ENCODE data around the gene PKDCC. TPM values are rescaled to one million over a fixed set of nuclear protein-coding genes. Genes with fewer than 3 reads are reported as not detected.

PKDCC gene
- total RNA-seq, 1 experiment from 2014 or later: 82.2 TPM

GRCh38 chr2:42104621-42105020 is 56.8 kb downstream of the PKDCC start:
- Histone ChIP-seq H3K9me3 (ENCODE audit: low read depth, low read length, poor library complexity, severe bottlenecking) (no peaks in the 10 kb centered on the region), H3K27ac (ENCODE audit: low read depth, low read length, poor library complexity, severe bottlenecking) (no peak overlapping the region), H3K27me3 (replicated peaks; ENCODE audit: insufficient read depth, low read depth, low read length, poor library complexity) (no peaks in the 10 kb centered on the region), H3K4me3 (ENCODE audit: low read depth, low read length, poor library complexity, severe bottlenecking) (no peak overlapping the region), H3K4me1 (ENCODE audit: insufficient read depth, low read length, poor library complexity, severe bottlenecking) (peaks cover 34% of the 10 kb centered on the region), H3K36me3 (ENCODE audit: insufficient read depth, low read length, poor library complexity, severe bottlenecking) (no peaks in the 10 kb centered on the region)
- no peak for DNase-seq (ENCODE audit: low spot score)
- no peak for TF ChIP-seq EZH2 (IDR thresholded peaks at IDR 0.05; ENCODE audit: borderline replicate concordance, low read depth, low read length, poor library complexity, severe bottlenecking)
- TF ChIP-seq, protein P1, sequence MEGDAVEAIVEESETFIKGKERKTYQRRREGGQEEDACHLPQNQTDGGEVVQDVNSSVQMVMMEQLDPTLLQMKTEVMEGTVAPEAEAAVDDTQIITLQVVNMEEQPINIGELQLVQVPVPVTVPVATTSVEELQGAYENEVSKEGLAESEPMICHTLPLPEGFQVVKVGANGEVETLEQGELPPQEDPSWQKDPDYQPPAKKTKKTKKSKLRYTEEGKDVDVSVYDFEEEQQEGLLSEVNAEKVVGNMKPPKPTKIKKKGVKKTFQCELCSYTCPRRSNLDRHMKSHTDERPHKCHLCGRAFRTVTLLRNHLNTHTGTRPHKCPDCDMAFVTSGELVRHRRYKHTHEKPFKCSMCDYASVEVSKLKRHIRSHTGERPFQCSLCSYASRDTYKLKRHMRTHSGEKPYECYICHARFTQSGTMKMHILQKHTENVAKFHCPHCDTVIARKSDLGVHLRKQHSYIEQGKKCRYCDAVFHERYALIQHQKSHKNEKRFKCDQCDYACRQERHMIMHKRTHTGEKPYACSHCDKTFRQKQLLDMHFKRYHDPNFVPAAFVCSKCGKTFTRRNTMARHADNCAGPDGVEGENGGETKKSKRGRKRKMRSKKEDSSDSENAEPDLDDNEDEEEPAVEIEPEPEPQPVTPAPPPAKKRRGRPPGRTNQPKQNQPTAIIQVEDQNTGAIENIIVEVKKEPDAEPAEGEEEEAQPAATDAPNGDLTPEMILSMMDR (conservative IDR thresholded peaks at IDR 0.05; ENCODE audit: low read depth, low read length): no peak
- no TSS peak for BruUV-seq (replicated peaks)
- ChIA-PET CTCF (no interaction called here), POLR2A (ENCODE audit: low non-redundant PET) (no interaction called here)
- intact Hi-C loops (cut with micrococcal nuclease; ENCODE audit: unreplicated experiment): no loop called here

DNA sequence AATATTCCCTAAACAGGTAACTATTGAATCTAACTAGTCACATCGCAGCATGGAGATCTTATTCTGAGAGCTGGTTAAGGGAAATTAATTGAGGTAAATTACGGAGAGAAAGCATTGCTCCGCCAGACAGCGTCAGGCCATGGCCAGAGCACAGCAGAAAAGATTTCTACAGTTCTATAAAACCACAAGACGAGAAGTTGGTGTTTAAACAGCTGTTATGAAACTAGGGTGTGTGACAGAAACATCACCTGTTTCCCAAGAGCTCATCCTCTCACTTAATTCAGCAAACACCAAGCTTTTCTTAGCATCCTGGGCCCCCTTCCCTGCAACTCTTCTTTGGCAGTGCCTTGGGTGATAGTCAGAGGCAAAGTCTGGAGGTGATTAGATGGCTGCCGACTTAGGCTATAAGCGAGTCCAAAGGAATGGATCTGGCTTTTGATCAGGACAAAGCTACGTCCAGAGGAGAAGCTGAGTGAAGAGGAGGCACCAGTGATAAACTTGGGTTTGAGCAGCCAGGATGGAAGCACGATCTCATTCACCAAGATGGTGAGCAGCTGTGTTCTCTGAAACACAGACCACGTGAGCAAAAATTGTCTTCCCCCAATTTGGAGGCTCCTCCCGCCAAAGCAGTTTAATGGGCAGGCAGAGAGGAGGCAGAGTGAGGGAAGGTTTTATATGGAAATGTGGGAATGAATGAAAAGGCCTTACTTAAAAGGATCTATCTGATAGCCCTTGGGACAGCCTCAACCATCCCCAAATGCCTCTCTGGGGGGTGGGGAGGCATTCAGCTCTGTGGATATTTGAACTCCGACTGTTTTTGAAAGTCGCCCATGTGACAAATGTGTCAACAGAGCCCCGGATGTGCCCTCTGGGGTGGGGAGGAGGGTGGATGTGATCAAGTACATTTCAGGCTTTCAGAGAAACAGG is 57.8 kb downstream of the PKDCC start:
- DNase-seq (ENCODE audit: low spot score): peak; percentile 85
- Histone ChIP-seq H3K4me3 (ENCODE audit: low read depth, low read length, poor library complexity, severe bottlenecking) (no peak overlapping the region), H3K9me3 (ENCODE audit: low read depth, low read length, poor library complexity, severe bottlenecking) (no peaks in the 10 kb centered on the region), H3K36me3 (ENCODE audit: insufficient read depth, low read length, poor library complexity, severe bottlenecking) (no peaks in the 10 kb centered on the region), H3K27me3 (replicated peaks; ENCODE audit: insufficient read depth, low read depth, low read length, poor library complexity) (no peaks in the 10 kb centered on the region), H3K27ac (ENCODE audit: low read depth, low read length, poor library complexity, severe bottlenecking) (peak overlapping the region; percentile 61), H3K4me1 (ENCODE audit: insufficient read depth, low read length, poor library complexity, severe bottlenecking) (peaks cover 41% of the 10 kb centered on the region)
- CTCF ChIA-PET: interaction anchor here (0.5 kb wide), 1 partner anchor 339 kb away, joined by 3 read pairs; no protein-coding TSS in a partner anchor
- TF ChIP-seq EZH2 (IDR thresholded peaks at IDR 0.05; ENCODE audit: borderline replicate concordance, low read depth, low read length, poor library complexity, severe bottlenecking): no peak
- TF ChIP-seq, protein P1 (conservative IDR thresholded peaks at IDR 0.05; ENCODE audit: low read depth, low read length): no peak
- no TSS peak for BruUV-seq (replicated peaks)
- intact Hi-C loops (cut with micrococcal nuclease; ENCODE audit: unreplicated experiment): no loop called here
- POLR2A ChIA-PET (ENCODE audit: low non-redundant PET): no interaction called here

DNA sequence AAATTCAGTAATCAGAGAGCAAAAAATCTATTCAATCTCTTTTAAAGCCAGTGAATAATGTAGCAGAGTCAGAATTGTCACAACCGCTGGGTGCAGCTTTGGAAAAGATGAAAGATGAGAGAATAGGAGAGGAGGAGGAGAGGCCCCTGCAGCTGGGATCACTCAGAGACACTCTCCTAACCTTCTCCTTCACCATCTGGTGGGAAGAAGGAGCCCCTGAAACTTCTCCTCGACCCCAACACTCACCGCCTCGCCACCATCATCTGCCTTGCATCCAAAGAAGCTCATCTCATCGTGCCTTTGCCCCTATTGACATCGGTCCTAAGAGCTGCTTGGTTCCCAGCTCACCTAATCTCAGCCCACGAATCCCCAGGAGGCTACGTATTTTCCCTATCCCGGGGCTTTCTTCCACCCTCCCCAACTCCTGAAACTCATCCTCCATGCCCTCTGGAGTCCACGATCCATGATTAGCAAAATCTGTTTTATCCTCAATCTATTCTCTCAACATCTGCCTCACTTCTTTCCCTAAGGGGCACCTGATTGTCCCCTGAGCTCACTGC is 58.5 kb downstream of the PKDCC start:
- Histone ChIP-seq H3K9me3 (ENCODE audit: low read depth, low read length, poor library complexity, severe bottlenecking) (no peaks in the 10 kb centered on the region), H3K4me3 (ENCODE audit: low read depth, low read length, poor library complexity, severe bottlenecking) (no peak overlapping the region), H3K36me3 (ENCODE audit: insufficient read depth, low read length, poor library complexity, severe bottlenecking) (no peaks in the 10 kb centered on the region), H3K27me3 (replicated peaks; ENCODE audit: insufficient read depth, low read depth, low read length, poor library complexity) (no peaks in the 10 kb centered on the region), H3K4me1 (ENCODE audit: insufficient read depth, low read length, poor library complexity, severe bottlenecking) (peaks cover 40% of the 10 kb centered on the region), H3K27ac (ENCODE audit: low read depth, low read length, poor library complexity, severe bottlenecking) (peak overlapping the region; percentile 61)
- CTCF ChIA-PET: no interaction called here
- no peak for DNase-seq (ENCODE audit: low spot score)
- TF ChIP-seq, protein P1 (conservative IDR thresholded peaks at IDR 0.05; ENCODE audit: low read depth, low read length): no peak
- no peak for TF ChIP-seq EZH2 (IDR thresholded peaks at IDR 0.05; ENCODE audit: borderline replicate concordance, low read depth, low read length, poor library complexity, severe bottlenecking)
- intact Hi-C loops (cut with micrococcal nuclease; ENCODE audit: unreplicated experiment): no loop called here
- POLR2A ChIA-PET (ENCODE audit: low non-redundant PET): interaction anchor here (0.5 kb wide), 1 partner anchor 134 kb away, joined by 3 read pairs; no protein-coding TSS in a partner anchor
- no TSS peak for BruUV-seq (replicated peaks)
